ENCODE data around the gene ITGA7.

Gene ITGA7

GRCh38 chr12:55637467-55637866 is 70.2 kb downstream of the ITGA7 start:
- no peak for DNase-seq

- DNase-seq: no peak
Observed at GRCh38 chr12:55636853-55637252, 70.9 kb downstream of the ITGA7 start, which contains the start of gene OR10P1. Gene OR10P1 (plus strand): TSS chr12:55636892. CDS start chr12:55636892, 0 bp downstream.

GRCh38 chr12:55636116-55636655 is 71.5 kb downstream of the ITGA7 start:
- DNase-seq: no peak
